ENCODE results near the gene METTL24.

METTL24 gene

GRCh38 chr6:110298916-110299315 lies 59.2 kb downstream of the METTL24 start:
- peaks cover 5% of the 10 kb centered on the region for H3K27me3 Mint-ChIP-seq (ENCODE audit: low read depth, poor library complexity)
- no peak overlapping the region for H3K27ac Mint-ChIP-seq
- peaks cover 19% of the 10 kb centered on the region for H3K36me3 Mint-ChIP-seq (ENCODE audit: low read depth)
- H3K9me3 Mint-ChIP-seq: peaks cover 7% of the 10 kb centered on the region
- H3K4me1 Mint-ChIP-seq: peaks cover 26% of the 10 kb centered on the region
- DNase-seq: no peak
- no peak overlapping the region for H3K4me3 Mint-ChIP-seq
- no peak for TF ChIP-seq CTCF (IDR thresholded peaks at IDR 0.05)

GRCh38 chr6:110298411-110298810 lies 59.7 kb downstream of the METTL24 start:
- H3K27ac Mint-ChIP-seq: no peak overlapping the region
- DNase-seq: no peak
- peaks cover 26% of the 10 kb centered on the region for H3K4me1 Mint-ChIP-seq
- no peak for TF ChIP-seq CTCF (IDR thresholded peaks at IDR 0.05)
- H3K36me3 Mint-ChIP-seq (ENCODE audit: low read depth): peaks cover 15% of the 10 kb centered on the region
- H3K4me3 Mint-ChIP-seq: no peak overlapping the region
- peaks cover 3% of the 10 kb centered on the region for H3K9me3 Mint-ChIP-seq
- H3K27me3 Mint-ChIP-seq (ENCODE audit: low read depth, poor library complexity): peaks cover 2% of the 10 kb centered on the region

GRCh38 chr6:110296241-110297025 lies 61.7 kb downstream of the METTL24 start:
- Mint-ChIP-seq H3K4me3 (no peak overlapping the region), H3K36me3 (ENCODE audit: low read depth) (peaks cover 20% of the 10 kb centered on the region), H3K27me3 (ENCODE audit: low read depth, poor library complexity) (peaks cover 2% of the 10 kb centered on the region), H3K9me3 (no peaks in the 10 kb centered on the region), H3K27ac (no peak overlapping the region), H3K4me1 (peaks cover 26% of the 10 kb centered on the region)
- DNase-seq: no peak
- no peak for TF ChIP-seq CTCF (IDR thresholded peaks at IDR 0.05)

- H3K27ac Mint-ChIP-seq: peak overlapping the region; percentile 89
- peaks cover 20% of the 10 kb centered on the region for H3K36me3 Mint-ChIP-seq (ENCODE audit: low read depth)
- peaks cover 5% of the 10 kb centered on the region for H3K9me3 Mint-ChIP-seq
- peaks cover 26% of the 10 kb centered on the region for H3K4me1 Mint-ChIP-seq
- no peaks in the 10 kb centered on the region for H3K27me3 Mint-ChIP-seq (ENCODE audit: low read depth, poor library complexity)
- H3K4me3 Mint-ChIP-seq: no peak overlapping the region
- DNase-seq: no peak
- TF ChIP-seq CTCF (IDR thresholded peaks at IDR 0.05): no peak
Measured at GRCh38 chr6:110295451-110296165, 62.5 kb downstream of the METTL24 start.

- H3K27ac Mint-ChIP-seq: no peak overlapping the region
- H3K27me3 Mint-ChIP-seq (ENCODE audit: low read depth, poor library complexity): peaks cover 3% of the 10 kb centered on the region
- peaks cover 29% of the 10 kb centered on the region for H3K36me3 Mint-ChIP-seq (ENCODE audit: low read depth)
- peaks cover 25% of the 10 kb centered on the region for H3K9me3 Mint-ChIP-seq
- TF ChIP-seq CTCF (IDR thresholded peaks at IDR 0.05): no peak
- no peaks in the 10 kb centered on the region for H3K4me1 Mint-ChIP-seq
- DNase-seq: no peak
- H3K4me3 Mint-ChIP-seq: no peak overlapping the region
Measured at GRCh38 chr6:110287462-110288341, 70.4 kb downstream of the METTL24 start.
